Measurements from ENCODE around the gene PRKN.

Gene PRKN

DNA sequence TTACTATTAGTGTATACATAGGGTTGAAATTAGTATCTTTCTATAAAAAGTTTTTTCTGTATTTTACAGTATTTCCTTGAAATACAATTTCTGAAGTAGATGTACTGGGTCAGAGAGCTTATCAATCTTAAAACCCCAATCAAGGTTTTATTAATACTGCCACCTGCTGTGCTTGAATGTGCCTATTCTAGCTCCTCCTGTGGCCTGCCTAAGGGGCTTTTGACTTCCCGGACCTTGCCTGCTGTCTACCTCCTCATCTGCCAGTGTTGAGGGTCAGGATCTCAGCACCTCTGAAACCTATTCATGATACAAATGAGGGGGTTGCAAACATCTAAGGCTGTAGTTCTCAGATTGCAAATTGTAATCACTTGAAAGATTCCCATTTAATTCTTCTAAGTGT lies 9.4 kb upstream of the PRKN start:
- Histone ChIP-seq H3K79me2 (ENCODE audit: low read length) (no peaks in the 10 kb centered on the region), H3K4me2 (ENCODE audit: low read depth, low read length) (no peak overlapping the region), H3K27ac (ENCODE audit: low read length) (no peak overlapping the region), H3K4me1 (ENCODE audit: low read length) (no peaks in the 10 kb centered on the region), H3K4me3 (ENCODE audit: low read length) (no peak overlapping the region), H3F3A (ENCODE audit: insufficient read depth, low read length) (no peaks in the 10 kb centered on the region), H3K36me3 (replicated peaks; ENCODE audit: insufficient read depth, low read length) (no peaks in the 10 kb centered on the region), H3K9me3 (replicated peaks; ENCODE audit: insufficient read depth, low read length) (no peaks in the 10 kb centered on the region), H3K9ac (ENCODE audit: low read length) (no peak overlapping the region), H2AFZ (ENCODE audit: low read length) (no peak overlapping the region), H3K27me3 (replicated peaks; ENCODE audit: insufficient read depth, low read length) (no peaks in the 10 kb centered on the region), H4K20me1 (ENCODE audit: insufficient read depth, low read length) (no peaks in the 10 kb centered on the region), H3K9me2 (replicated peaks; ENCODE audit: insufficient read depth, low read length) (no peaks in the 10 kb centered on the region)
- DNase-seq, result no peak
- TF ChIP-seq, protein P1, sequence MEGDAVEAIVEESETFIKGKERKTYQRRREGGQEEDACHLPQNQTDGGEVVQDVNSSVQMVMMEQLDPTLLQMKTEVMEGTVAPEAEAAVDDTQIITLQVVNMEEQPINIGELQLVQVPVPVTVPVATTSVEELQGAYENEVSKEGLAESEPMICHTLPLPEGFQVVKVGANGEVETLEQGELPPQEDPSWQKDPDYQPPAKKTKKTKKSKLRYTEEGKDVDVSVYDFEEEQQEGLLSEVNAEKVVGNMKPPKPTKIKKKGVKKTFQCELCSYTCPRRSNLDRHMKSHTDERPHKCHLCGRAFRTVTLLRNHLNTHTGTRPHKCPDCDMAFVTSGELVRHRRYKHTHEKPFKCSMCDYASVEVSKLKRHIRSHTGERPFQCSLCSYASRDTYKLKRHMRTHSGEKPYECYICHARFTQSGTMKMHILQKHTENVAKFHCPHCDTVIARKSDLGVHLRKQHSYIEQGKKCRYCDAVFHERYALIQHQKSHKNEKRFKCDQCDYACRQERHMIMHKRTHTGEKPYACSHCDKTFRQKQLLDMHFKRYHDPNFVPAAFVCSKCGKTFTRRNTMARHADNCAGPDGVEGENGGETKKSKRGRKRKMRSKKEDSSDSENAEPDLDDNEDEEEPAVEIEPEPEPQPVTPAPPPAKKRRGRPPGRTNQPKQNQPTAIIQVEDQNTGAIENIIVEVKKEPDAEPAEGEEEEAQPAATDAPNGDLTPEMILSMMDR (IDR thresholded peaks at IDR 0.05; ENCODE audit: low read length), result no peak
- TF ChIP-seq EZH2 (optimal IDR thresholded peaks at IDR 0.05; ENCODE audit: low read depth, low read length) (no peak), EZH2phosphoT487 (IDR thresholded peaks at IDR 0.05; ENCODE audit: low read length) (no peak)

DNA sequence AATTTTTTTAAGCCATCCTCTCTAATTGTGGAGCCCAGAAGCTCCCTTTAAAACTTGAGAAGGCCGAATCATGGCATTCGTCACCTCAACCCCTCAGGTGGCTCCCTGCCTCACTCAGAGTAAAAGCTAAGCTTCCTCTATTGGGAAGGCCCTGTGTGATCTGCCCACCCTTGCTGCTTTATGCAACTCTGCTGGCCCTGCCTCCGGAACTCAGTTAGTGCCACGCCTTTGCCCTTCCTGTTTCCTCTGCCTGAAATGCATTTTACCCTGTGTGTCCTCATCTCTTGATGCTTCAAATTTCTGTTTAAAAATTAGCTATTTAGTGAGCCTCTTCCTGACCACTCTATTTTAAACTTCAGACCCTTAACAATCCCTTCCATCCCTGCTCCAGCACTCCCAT lies 5.9 kb upstream of the PRKN start:
- H3K27me3 ChIP-seq (replicated peaks; ENCODE audit: insufficient read depth, low read length), result no peaks in the 10 kb centered on the region
- H3K36me3 ChIP-seq (replicated peaks; ENCODE audit: insufficient read depth, low read length), result no peaks in the 10 kb centered on the region
- H3K27ac ChIP-seq (ENCODE audit: low read length), result no peak overlapping the region
- H2AFZ ChIP-seq (ENCODE audit: low read length), result no peak overlapping the region
- H3K9me2 ChIP-seq (replicated peaks; ENCODE audit: insufficient read depth, low read length), result no peaks in the 10 kb centered on the region
- H3K9ac ChIP-seq (ENCODE audit: low read length), result no peak overlapping the region
- no peaks in the 10 kb centered on the region for H3K4me1 ChIP-seq (ENCODE audit: low read length)
- H3K79me2 ChIP-seq (ENCODE audit: low read length), result no peaks in the 10 kb centered on the region
- no peaks in the 10 kb centered on the region for H3F3A ChIP-seq (ENCODE audit: insufficient read depth, low read length)
- H4K20me1 ChIP-seq (ENCODE audit: insufficient read depth, low read length), result no peaks in the 10 kb centered on the region
- no peaks in the 10 kb centered on the region for H3K9me3 ChIP-seq (replicated peaks; ENCODE audit: insufficient read depth, low read length)
- H3K4me2 ChIP-seq (ENCODE audit: low read depth, low read length), result no peak overlapping the region
- TF ChIP-seq EZH2phosphoT487 (IDR thresholded peaks at IDR 0.05; ENCODE audit: low read length) (no peak), EZH2 (optimal IDR thresholded peaks at IDR 0.05; ENCODE audit: low read depth, low read length) (no peak)
- TF ChIP-seq, protein P1 (IDR thresholded peaks at IDR 0.05; ENCODE audit: low read length), result no peak
- H3K4me3 ChIP-seq (ENCODE audit: low read length), result no peak overlapping the region
- DNase-seq, result no peak

DNA sequence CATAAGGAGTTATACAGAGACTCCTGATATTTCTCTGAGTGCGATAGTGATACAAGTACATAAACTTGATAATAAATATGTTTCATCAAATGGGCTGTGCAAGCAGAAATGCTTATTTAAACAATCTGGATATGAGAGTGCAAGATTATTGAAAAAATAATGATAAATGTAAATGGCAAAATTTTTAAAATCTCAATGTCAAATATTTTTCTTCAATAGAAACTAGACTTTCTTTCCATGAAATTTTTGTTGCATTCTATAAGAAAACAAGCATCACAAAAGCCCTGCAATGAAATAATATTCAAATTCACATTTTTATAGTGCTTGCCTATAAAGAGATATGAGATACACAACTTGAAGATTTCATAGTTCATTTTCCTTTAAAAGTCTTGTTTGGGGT lies 2.9 kb upstream of the PRKN start:
- Histone ChIP-seq H3F3A (ENCODE audit: insufficient read depth, low read length) (no peaks in the 10 kb centered on the region), H3K36me3 (replicated peaks; ENCODE audit: insufficient read depth, low read length) (no peaks in the 10 kb centered on the region), H3K9ac (ENCODE audit: low read length) (no peak overlapping the region), H3K4me1 (ENCODE audit: low read length) (no peaks in the 10 kb centered on the region), H4K20me1 (ENCODE audit: insufficient read depth, low read length) (no peaks in the 10 kb centered on the region), H3K4me2 (ENCODE audit: low read depth, low read length) (no peak overlapping the region), H3K9me2 (replicated peaks; ENCODE audit: insufficient read depth, low read length) (no peaks in the 10 kb centered on the region), H3K27ac (ENCODE audit: low read length) (no peak overlapping the region), H3K79me2 (ENCODE audit: low read length) (no peaks in the 10 kb centered on the region), H2AFZ (ENCODE audit: low read length) (no peak overlapping the region), H3K27me3 (replicated peaks; ENCODE audit: insufficient read depth, low read length) (no peaks in the 10 kb centered on the region), H3K4me3 (ENCODE audit: low read length) (no peak overlapping the region), H3K9me3 (replicated peaks; ENCODE audit: insufficient read depth, low read length) (no peaks in the 10 kb centered on the region)
- TF ChIP-seq EZH2 (optimal IDR thresholded peaks at IDR 0.05; ENCODE audit: low read depth, low read length) (no peak), EZH2phosphoT487 (IDR thresholded peaks at IDR 0.05; ENCODE audit: low read length) (no peak)
- TF ChIP-seq, protein P1 (IDR thresholded peaks at IDR 0.05; ENCODE audit: low read length), result no peak
- DNase-seq, result no peak
